NCI-H2196 treated with DMSO at 0.1 percent for 48 hours (cell line): ENCODE data around the gene CCDC71L.

Experiments used
- DNase-seq: peaks from one replicate; lab custom pipeline; 2025; ENCODE audit not compliant: unreplicated experiment; lab: John Stamatoyannopoulos, UW

CCDC71L gene

DNA sequence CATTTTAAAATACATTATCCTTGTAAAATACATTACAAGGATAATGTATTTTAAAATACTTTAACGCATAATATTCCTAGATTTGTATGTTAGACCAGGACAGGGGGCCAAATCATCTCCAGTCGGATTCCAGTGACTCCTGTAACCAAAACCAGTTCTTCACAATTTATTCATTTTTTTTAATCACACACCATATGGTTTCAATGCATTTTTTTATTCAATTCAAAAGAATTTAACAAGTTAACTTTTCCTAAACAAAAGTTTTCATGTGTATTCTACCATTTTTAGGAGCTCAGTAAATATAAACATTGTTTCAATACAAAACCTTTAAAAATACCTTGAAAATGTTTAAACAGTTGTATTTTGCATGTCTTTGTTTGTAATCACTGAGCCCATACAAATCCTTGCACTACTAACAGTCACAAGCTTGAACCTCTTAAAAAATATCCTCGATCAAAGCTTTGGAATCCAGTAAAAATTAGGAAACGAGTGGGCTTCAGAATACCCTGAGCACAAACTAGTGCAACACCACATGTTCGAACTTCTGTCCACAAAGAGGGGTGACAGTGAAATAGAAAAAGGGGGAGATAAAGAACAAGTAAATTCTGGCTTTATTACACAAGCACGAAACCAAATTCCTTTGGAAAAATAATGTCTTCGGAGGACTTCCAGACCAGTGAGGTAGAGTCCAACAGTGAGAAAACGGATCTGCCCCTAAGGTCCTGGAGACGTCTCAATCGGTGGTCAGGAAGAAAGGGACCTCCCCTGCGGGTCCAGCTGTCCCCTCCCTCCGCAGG, 1.6 kb downstream of the CCDC71L start:
- DNase-seq = no peak

DNA sequence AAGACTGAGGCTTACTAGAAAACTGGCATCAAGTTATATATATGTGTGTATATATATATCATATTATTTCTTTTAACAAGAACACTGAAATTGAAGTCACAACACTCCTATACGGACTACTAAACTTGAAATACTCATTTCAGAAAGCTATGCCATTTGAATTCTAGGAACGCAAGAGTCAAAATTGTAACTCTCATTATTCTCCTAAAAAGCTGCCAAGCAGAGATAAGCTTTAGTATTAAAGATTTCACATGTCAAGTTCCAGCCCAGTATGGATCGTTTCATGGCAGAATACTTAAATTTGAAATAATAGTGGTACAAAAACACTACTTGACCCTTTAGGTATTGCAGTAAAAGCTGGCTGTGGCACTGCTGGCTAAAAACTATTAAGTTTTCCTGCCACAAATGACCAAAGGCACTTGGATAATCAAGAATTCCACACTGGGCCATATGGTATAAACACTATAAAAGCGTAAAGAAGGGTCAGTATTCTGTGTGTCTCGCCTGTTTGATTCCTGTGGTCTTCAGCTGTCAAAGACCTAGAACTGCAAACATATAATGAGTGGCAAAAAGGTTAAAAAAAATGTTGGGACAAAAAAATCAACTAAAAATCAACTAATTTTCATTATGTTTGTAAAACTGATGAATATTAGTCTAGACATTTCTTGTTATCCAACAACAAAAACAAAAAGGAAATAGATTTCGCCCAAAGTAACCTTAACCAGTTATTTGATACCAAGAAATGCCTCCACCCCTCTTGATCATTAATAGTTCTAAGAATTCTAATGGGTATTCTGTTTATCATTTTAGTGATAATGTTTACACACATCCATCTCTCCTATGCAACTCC, 2.4 kb downstream of the CCDC71L start:
- DNase-seq = no peak

DNA sequence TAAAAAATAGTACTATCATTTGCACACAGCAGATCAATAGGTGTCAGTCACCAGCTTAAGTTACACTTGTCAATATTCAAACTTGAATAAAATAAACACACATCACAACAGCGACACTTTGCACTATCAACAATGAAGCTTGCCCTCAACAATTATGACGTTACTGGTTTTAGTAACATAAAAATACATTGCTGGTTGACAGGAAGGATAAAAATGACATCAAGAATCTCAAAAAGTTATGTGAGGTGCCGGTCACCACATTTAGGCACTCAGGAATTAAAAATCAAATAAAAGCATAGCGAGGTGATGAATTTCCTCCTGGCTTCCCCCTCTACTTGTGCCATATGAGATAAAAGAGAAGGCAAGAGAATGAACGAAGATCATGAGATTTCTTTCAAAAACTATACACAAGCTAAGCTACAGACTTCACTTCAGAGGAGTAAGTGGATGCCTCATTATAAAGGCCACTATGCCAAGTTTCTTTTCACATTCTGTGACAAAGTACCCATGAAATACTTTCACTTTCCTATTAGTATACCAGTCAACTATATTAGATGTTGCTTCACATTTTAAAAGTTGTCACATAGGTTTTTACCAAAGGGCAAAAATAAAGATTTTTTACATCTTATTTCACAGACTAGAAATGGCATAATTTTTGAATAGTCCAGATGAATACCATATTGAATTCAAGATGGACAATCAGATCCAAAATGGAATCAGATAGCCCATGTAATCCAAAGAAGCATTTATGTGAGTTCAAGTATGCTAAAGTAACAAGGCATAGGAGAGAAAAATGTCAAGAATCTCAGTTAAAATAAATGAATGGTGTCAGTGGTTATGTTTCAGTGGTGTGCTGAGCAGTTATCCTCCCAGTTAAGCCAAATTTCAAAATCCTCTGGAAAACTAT, 3.6 kb downstream of the CCDC71L start:
- no peak for DNase-seq

- DNase-seq = no peak
Measured at GRCh38 chr7:106655703-106656498, 5.1 kb downstream of the CCDC71L start.

- DNase-seq = no peak
Measured at GRCh38 chr7:106653488-106653887, 7.5 kb downstream of the CCDC71L start.

- DNase-seq = no peak
Measured at GRCh38 chr7:106652909-106653308, 8.0 kb downstream of the CCDC71L start.

DNA sequence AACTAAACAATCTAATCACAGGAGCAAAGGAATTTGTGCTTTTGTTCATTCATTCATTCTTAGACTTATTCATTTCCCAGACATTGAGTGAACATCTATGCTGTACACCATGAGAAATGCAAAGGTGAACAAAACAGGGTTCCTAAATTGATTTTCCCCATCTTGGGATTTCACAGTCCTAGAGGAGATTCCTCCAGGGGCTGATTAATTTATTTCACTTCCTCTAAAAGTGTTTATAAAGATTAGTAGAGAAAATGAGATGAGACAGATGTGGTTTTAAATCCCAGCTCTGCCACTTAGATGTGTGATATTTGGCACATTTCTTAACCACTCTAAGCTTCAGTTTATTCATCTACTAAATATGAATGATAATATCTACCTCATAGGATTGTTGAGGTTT, 8.9 kb downstream of the CCDC71L start:
- DNase-seq = no peak

DNA sequence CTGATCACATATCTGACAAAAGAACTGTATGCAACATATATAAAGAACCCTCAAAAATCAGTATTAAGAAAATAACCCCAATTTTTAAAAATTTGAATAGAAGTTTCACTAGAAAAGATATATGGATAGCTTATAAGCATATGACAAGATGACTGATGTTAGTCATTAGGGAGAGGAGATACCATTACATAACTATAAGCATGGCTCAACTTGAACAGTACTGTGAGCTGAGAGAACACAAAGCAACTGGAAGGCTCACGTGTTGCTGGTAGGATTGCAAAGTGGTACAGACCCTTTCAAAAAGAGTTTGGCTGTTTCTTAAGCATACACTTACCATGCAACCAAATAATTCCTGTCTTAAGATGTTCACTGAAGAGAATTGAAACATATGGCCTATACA, 14.7 kb downstream of the CCDC71L start:
- no peak for DNase-seq

DNA sequence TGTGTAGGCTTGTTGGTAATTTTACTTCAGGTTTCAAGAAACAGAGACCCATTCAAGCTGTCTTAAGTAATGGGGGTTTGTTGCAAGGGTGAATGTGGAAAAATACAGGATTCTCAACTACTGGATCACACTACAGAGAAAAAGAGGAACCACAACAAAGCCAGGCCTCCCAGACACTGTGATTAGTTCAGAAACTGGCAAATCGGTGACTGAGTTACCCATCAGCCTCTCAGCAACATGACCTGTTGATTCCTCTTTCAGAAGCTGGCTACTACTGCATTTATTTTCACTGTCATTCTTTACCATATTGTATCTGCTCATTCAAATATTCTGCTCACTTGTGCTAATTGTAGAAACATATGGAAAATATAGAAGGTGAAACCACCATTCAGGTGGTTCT, 16.0 kb downstream of the CCDC71L start:
- DNase-seq = no peak

DNA sequence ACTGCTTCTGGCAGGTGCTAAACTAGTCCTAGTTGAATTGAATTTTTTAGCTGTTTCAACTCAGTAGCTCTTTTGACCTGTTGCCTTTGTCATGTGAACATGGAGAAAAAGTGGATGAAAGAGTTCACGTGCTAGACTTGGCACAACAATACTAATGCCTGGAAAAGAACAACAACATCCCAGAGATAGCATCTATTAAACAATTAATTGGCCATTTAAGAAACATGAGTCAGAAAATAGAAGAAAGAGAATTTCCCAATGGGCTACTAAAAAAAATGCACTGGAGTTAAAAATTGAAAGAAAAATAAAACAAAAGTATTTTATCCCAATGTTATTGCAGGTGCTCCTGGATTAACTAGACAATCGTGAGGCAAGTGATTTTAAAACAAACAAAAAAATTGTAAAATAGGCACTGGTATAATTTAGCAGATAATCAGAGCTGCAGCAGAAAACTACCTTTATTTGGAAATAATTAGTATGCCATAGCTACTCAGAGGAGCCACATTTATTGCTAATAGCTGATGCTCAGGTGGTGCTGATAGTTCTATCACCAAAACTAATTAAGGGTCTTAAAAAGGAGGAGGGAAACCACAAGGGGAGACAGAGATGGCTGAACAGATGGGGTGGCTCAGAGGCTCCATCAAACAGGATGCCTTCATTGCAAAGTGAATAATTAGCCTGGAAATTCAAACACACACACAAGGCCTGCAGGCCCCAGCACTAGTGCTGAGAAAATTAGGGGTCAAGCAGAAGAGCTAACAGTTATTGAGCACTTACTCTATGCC, 17.6 kb downstream of the CCDC71L start:
- DNase-seq = no peak

DNA sequence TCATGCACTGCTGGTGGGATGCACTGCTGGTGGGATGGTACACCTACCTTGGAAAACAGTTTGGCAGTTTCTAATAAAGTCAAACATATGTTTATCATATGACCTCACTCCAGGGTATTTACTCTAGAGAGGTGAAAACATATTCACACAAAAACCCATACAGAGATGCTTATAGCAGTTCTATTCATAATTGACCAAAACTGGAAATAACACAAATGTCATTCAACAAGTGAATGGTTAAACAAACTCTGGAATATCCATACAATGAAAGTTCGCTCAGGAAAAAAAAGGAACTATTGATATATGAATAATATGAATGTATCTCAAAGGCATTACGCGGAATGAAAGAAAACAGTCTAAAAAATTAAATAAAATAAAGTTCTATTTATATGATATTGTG, 19.5 kb downstream of the CCDC71L start:
- DNase-seq = no peak

DNA sequence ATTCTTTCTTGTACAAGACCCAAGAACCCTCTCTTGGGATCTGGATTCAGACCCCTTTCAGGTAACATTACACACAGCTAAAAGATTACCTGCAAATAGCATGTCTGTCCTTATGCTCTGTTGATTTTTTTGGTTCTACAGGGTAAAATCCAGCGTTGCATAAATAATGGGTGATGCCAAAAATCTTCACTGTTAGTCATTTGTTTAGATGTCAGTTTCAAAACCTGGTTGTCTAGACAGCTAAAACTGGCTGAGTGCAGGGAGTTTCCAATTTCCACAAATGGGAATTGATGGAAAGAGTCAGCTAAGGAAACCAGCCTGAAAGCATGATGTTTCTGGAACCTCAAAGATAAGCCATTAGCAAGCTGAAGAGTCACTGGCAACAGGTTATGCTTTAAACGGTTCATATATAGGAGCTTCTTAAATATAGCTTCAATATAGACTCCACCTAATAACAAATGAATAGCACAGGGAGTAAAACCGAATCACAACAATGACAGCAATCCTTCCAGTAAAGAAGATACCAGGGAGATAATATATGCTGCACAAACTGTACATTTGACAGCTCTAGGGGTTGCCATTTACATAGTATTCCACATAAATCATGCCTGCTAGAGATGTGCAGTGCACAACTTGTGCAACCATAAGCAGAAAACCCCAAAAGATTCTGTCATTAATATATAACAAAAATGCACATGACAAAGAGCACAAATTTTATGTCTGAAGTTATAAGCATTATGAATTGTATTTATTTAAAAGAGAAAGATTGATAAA, 20.4 kb downstream of the CCDC71L start:
- no peak for DNase-seq

DNA sequence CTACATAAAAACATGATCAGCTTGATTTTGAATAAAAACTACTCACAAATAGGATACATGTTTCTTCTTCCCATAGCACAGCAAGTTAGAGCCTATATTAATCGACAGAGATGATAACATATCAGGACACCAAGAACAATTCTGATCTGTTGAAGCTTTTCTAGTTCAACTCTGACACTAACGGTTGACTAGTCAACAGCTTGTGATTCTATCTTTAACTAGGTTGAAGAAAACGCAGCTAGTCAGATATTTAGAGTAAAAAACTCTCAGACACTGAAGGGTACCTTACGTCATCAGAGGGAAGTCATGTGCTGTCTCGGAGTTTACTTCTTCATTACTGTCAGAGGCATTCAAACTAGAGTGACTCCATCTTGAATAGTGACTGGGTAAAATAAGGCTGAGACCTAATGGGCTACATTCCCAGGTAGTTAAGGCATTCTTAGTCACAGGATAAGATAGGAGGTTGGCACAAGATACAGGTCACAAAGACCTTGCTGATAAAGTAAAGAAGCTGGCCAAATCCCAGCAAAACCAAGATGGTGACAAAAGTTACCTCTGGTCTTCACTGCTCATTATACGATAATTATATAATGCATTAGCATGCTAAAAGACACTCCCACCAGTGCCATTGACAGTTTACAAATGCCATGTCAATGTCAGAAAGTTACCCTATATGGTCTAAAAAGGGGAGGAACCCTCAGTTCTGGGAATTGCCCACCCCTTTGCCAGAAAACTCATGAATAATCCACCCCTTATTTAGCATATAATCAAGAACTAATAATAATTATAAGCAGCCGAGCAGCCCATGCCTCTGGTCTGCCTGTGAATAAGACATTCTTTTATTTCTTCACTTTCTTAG, 21.3 kb downstream of the CCDC71L start:
- no peak for DNase-seq

DNA sequence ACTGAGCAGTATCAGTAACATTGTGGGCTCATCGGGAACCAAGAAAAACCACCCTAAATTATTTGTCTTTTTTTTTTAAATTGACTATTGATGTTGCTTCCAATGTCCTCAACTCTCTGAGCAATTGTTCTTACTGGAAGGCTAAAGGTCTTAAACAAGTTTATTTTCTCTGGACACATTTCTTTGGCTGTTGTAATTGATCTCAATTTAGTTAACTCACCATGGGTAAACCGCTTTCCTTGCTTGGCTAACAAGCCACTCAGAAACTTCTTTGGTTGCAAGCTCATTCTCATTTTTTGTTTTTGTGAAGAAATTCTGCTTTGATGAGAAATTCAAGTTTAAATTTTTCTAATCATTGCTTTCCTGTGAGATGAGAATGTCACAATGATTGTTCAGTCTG, 25.5 kb downstream of the CCDC71L start:
- no peak for DNase-seq

DNA sequence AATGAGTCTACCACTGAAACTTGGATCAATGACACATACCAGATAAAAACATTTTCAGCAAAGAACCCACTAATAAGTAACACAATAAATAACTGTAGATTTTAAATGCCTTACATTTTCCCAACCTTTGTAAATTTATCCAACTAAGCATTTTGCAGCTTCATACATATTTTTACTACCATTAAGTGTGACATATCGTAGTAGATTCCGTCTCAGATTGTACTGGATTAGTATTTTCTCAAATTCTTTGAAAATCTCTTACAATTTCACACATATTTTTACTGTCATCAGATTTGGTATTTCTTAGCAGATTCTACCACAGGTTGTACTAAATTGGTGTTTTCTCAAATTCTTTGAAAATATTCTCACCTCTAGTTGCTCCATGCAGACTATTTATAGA, 26.0 kb downstream of the CCDC71L start:
- DNase-seq = no peak

DNA sequence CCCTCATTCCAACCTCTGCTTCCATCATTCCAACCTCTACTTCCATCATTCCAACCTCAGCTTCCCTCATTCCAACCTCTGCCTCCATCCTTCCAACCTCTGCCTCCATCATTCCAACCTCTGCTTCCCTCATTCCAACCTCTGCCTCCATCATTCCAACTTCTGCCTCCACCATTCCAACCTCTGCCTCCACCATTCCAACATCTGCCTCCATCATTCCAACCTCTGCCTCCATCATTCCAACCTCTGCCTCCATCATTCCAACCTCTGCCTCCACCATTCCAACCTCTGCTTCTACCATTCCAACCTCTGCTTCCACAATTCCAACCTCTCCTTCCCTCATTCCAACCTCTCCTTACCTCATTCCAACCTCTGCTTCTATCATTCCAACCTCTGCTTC, 30.3 kb downstream of the CCDC71L start:
- DNase-seq = no peak

GRCh38 chr7:106629516-106629915, 31.4 kb downstream of the CCDC71L start:
- no peak for DNase-seq
